RWPE1 (cell line): ENCODE results near the gene MBNL3.

Source experiments
- CTCF ChIA-PET: fragments of 350-600 bp; sonication (Branson Sonifier 250); formaldehyde crosslinking; extraction: SDS; loops from one replicate; lab custom pipeline; 2021; lab: Yijun Ruan, JAX
- POLR2A ChIA-PET: fragments of 400-600 bp; formaldehyde crosslinking; extraction: SDS; loops from one replicate; lab custom pipeline; 2020; ENCODE audit warnings: antibody characterized with exemption; ENCODE audit not compliant: low non-redundant PET; lab: Yijun Ruan, JAX
- DNase-seq: peaks from one replicate; pipeline ENCODE4 v3.0.0; 2012; ENCODE audit warnings: low spot score
- H3K27ac ChIP-seq: fragments of 450-650 bp; 2 replicates; pipeline ENCODE4 v1.5.1; 2017
- CTCF ChIP-seq: fragments of 450-650 bp; conservative IDR thresholded peaks from 2 replicates; pipeline ENCODE4 v1.5.1; 2017; ENCODE audit warnings: low read depth, mild to moderate bottlenecking

Gene MBNL3

GRCh38 chrX:132491191-132491590 lies 2.4 kb upstream of the MBNL3 start:
- TF ChIP-seq CTCF: no peak
- POLR2A ChIA-PET: no interaction called here
- no peak for DNase-seq
- no peak overlapping the region for H3K27ac ChIP-seq
- CTCF ChIA-PET: no interaction called here

- no peak for TF ChIP-seq CTCF
- no peak for DNase-seq
- ChIA-PET POLR2A (no interaction called here), CTCF (no interaction called here)
- peak overlapping the region; percentile 89 for H3K27ac ChIP-seq
Observed at GRCh38 chrX:132489578-132490419, 961 bp upstream of the MBNL3 start.

GRCh38 chrX:132488180-132488705 lies 595 bp downstream of the MBNL3 start:
- no peak for DNase-seq
- no peak for TF ChIP-seq CTCF
- ChIA-PET CTCF (no interaction called here), POLR2A (no interaction called here)
- peak overlapping the region; percentile 89 for H3K27ac ChIP-seq

- ChIA-PET CTCF (no interaction called here), POLR2A (no interaction called here)
- H3K27ac ChIP-seq: no peak overlapping the region
- DNase-seq: no peak
- no peak for TF ChIP-seq CTCF
Observed at GRCh38 chrX:132486599-132487178, 2.1 kb downstream of the MBNL3 start.

- POLR2A ChIA-PET: no interaction called here
- DNase-seq: no peak
- no peak overlapping the region for H3K27ac ChIP-seq
- TF ChIP-seq CTCF: no peak
- CTCF ChIA-PET: no interaction called here
Observed at GRCh38 chrX:132483951-132484350, 4.9 kb downstream of the MBNL3 start.

GRCh38 chrX:132483488-132483887 lies 5.3 kb downstream of the MBNL3 start:
- no peak overlapping the region for H3K27ac ChIP-seq
- TF ChIP-seq CTCF: no peak
- no peak for DNase-seq
- ChIA-PET CTCF (no interaction called here), POLR2A (no interaction called here)
